Esophagus squamous epithelium (tissue), 4 donors: ENCODE measurements around the gene ABCB8.

Experiments
- POLR2A ChIP-seq, 4 donors: fragments of 450-650 bp; IDR thresholded peaks; one replicate each; pipeline ENCODE4 v1.6.1; 2017; ENCODE audit warnings: antibody characterized with exemption in 4 of 4, mild to moderate bottlenecking in 4 of 4, moderate library complexity in 3 of 4
- TF ChIP-seq, protein P1 (sequence below), 6 experiments: fragments of 450-650 bp in 4 of 6; fragments of 200-600 bp in 2 of 6; sonication (generic) in 2 of 6; IDR thresholded peaks; one replicate each; pipeline ENCODE4 v1.5.1; 2016 to 2019; ENCODE audit warnings: antibody characterized with exemption in 6 of 6, mild to moderate bottlenecking in 4 of 6, moderate library complexity in 4 of 6

DNA sequence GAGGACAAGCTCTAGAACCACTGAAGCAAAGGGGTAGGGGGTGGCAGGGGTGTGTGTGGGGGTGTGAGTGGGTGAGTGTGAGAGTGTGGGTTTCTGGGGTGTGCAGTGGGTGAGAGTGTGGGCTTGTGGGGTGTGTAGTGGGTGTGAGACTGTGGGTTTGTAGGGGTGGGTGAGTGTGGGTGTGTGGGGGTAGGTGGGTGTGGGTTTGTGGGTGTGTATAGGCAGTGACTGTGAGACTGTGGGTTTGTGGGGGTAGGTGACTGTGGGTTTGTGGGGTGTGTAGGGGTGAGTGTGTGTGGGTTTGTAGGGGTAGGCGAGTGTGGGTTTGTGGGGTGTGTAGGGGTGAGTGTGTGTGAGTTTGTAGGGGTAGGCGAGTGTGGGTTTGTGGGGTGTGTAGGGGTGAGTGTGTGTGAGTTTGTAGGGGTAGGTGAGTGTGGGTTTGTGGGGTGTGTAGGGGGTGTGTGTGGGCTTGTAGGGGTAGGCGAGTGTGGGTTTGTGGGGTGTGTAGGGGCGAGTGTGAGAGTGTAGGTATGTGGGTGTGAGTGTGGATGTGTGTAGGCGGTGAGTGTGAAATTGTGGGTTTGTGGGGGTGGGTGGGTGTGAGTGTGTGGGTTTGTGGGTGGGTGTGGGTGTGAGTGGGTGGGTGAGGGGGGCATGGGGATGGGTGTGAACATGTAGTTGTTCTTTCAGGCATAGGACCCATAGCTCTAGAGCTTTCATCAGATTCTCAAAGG, 28.6 kb upstream of the ABCB8 start:
- TF ChIP-seq, protein P1, sequence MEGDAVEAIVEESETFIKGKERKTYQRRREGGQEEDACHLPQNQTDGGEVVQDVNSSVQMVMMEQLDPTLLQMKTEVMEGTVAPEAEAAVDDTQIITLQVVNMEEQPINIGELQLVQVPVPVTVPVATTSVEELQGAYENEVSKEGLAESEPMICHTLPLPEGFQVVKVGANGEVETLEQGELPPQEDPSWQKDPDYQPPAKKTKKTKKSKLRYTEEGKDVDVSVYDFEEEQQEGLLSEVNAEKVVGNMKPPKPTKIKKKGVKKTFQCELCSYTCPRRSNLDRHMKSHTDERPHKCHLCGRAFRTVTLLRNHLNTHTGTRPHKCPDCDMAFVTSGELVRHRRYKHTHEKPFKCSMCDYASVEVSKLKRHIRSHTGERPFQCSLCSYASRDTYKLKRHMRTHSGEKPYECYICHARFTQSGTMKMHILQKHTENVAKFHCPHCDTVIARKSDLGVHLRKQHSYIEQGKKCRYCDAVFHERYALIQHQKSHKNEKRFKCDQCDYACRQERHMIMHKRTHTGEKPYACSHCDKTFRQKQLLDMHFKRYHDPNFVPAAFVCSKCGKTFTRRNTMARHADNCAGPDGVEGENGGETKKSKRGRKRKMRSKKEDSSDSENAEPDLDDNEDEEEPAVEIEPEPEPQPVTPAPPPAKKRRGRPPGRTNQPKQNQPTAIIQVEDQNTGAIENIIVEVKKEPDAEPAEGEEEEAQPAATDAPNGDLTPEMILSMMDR (IDR thresholded peaks at IDR 0.05) = no peak
- no peak for TF ChIP-seq POLR2A (IDR thresholded peaks at IDR 0.05)
